ENCODE measurements around the gene PPP2R5B.
A peak's percentile ranks its signal among the peaks of the same experiment; 100 is the strongest.

PPP2R5B gene

DNA sequence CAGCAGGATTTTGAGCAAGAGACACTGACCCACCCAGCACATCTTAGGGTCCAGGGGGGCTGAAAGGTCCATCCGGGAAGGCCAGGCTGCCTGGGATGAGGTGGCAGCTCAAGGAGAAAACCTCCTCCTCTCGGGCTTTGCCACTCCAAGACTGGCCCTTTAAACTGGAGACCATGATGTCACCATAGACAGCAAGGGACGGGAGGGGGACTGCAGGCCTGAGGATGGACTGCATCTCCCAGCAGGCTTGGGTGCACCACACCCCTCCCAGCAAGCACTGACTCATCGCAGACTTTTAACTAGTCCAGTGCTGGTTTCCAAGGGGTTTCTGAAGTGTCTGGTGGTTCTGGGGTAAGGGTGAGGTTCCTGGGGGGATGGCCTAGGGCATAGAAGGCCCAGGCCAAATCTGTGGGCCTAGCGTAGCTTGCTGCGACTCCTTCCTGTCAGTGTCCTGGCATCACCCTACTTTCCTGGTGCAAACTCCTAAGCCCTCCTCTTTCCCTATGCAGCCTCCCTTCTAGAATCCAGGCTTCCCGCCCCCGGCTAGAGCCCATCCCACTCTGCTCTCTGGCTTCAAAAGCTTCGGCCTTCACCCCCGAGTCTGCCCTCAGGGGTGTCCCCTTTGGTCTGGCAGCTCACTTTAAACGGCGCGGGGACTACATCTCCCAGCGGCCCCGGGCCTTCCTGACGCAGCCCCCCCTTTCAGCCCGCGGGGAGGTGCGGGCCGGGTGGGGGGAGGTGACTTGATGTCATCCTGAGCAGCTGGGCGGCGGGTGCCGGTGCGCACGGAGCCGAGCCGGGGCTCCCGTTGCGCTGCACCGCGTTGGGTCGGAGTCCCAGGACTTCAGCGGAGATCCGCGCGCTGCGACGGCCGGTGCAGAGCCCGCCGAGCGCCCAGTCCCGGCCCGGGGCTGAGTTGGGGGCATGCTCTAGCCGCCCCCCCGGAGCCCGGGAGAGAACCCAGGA is at the start of gene PPP2R5B:
Gene PPP2R5B (plus strand): TSS at position 746 of the 966 bp plus-strand sequence. CDS start 1,046 bp downstream, outside the sequence.
- Mint-ChIP-seq H3K27me3 (ENCODE audit: low read depth) (no peaks in the 10 kb centered on the region), H3K27ac (peak within 1 kb of the TSS; percentile 94 to 99 (median 98)), H3K4me1 (peaks cover 13% of the 10 kb centered on the region), H3K4me3 (peak within 1 kb of the TSS; percentile 97 to 99 (median 99)), H3K36me3 (ENCODE audit: low read depth) (peaks cover 8% of the 10 kb centered on the region), H3K9me3 (no peaks in the 10 kb centered on the region)
- no peak for TF ChIP-seq CTCF (IDR thresholded peaks at IDR 0.05; ENCODE audit: unreplicated experiment in 3 of 3)

DNA sequence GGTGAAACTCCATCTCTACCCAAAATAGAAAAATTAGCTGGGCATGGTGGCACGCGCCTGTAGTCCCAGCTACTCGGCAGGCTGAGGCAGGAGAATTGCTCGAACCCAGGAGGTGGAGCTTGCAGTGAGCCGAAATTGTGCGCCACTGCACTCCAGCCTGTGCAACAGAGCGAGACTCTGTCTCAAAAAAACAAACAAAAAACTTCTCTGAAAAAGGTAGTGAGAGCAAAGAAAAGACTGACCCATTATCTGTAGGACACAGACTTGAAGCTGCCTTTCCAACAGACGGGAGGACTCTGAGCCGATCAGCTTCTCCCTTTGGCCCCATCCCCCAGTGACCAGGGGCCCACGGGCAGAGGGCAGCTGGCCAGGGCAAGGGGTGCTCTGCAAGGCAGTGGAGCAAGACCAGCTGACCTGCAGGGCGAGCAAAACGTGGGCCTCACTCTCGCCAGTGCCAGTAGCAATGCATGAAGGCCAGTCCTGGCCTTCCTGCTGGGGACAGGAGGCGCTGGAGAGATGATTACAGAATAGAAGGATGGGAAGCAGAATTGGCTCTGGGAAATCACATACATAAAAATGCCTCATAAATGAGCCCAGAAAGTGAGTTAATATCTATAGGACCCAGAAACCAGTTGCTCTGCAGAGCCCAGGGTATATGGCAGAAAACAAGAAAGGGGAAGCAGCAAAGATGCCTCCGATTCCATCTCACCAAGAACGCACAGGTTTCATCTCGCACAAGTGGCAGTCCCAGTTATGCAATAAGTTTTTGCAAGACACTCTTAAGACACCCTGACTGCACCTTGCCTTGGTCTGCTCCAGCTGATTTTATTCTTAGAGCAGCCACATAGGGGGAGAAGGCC is 48.9 kb upstream of the PPP2R5B start:
- H3K27ac Mint-ChIP-seq = peak overlapping the region; percentile 41 to 92 (median 72)
- TF ChIP-seq CTCF (IDR thresholded peaks at IDR 0.05; ENCODE audit: unreplicated experiment in 3 of 3) = no peak
- peak overlapping the region; percentile 95 to 100 (median 95) for H3K4me3 Mint-ChIP-seq
- H3K27me3 Mint-ChIP-seq (ENCODE audit: low read depth) = no peaks in the 10 kb centered on the region
- peaks cover 67% of the 10 kb centered on the region for H3K4me1 Mint-ChIP-seq
- no peaks in the 10 kb centered on the region for H3K9me3 Mint-ChIP-seq
- peaks cover 17% of the 10 kb centered on the region for H3K36me3 Mint-ChIP-seq (ENCODE audit: low read depth)

- Mint-ChIP-seq H3K36me3 (ENCODE audit: low read depth) (peaks cover 15% of the 10 kb centered on the region), H3K27me3 (ENCODE audit: low read depth) (no peaks in the 10 kb centered on the region), H3K27ac (peak overlapping the region; percentile 41 to 92 (median 72)), H3K9me3 (no peaks in the 10 kb centered on the region), H3K4me3 (peak overlapping the region; percentile 95 to 100 (median 95)), H3K4me1 (peaks cover 65% of the 10 kb centered on the region)
- TF ChIP-seq CTCF (IDR thresholded peaks at IDR 0.05; ENCODE audit: unreplicated experiment in 3 of 3) = no peak
Observed at GRCh38 chr11:64876229-64876750, 48.2 kb upstream of the PPP2R5B start.

GRCh38 chr11:64876835-64877341 is 47.6 kb upstream of the PPP2R5B start:
- Mint-ChIP-seq H3K4me3 (peak overlapping the region; percentile 95 to 100 (median 95)), H3K9me3 (no peaks in the 10 kb centered on the region), H3K27me3 (ENCODE audit: low read depth) (no peaks in the 10 kb centered on the region), H3K36me3 (ENCODE audit: low read depth) (peaks cover 14% of the 10 kb centered on the region), H3K4me1 (peaks cover 62% of the 10 kb centered on the region), H3K27ac (peak overlapping the region; percentile 41 to 92 (median 72))
- no peak for TF ChIP-seq CTCF (IDR thresholded peaks at IDR 0.05; ENCODE audit: unreplicated experiment in 3 of 3)

GRCh38 chr11:64877390-64878222 is 46.9 kb upstream of the PPP2R5B start:
- Mint-ChIP-seq H3K4me1 (peaks cover 60% of the 10 kb centered on the region), H3K9me3 (no peaks in the 10 kb centered on the region)

More at GRCh38 chr11:64877390-64878222, 46.9 kb upstream of the PPP2R5B start:
- TF ChIP-seq CTCF (IDR thresholded peaks at IDR 0.05; ENCODE audit: unreplicated experiment in 3 of 3) = no peak
- H3K36me3 Mint-ChIP-seq (ENCODE audit: low read depth) = peaks cover 13% of the 10 kb centered on the region
- peak overlapping the region; percentile 72 to 92 (median 73) for H3K27ac Mint-ChIP-seq
- no peaks in the 10 kb centered on the region for H3K27me3 Mint-ChIP-seq (ENCODE audit: low read depth)
- H3K4me3 Mint-ChIP-seq = peak overlapping the region; percentile 95 to 100 (median 95)
